Fibroblast of lung (primary cell): ENCODE data around the gene DCUN1D1. TPM values are rescaled to one million over a fixed set of nuclear protein-coding genes. Genes with fewer than 3 reads are reported as not detected.

Experiments used
- DNase-seq, 2 donors: peaks; one replicate each; pipeline versions ENCODE4 v3.0.0 to v3.0.0-alpha.2; 2010; ENCODE audit warnings: low read depth in 2 of 2
- H2AFZ ChIP-seq: 2 replicates; pipeline ENCODE4 v1.5.1; 2012; ENCODE audit warnings: low read length, control low read depth, inconsistent platforms
- H3K27ac ChIP-seq: 2 replicates; pipeline ENCODE4 v1.5.1; 2011; ENCODE audit warnings: low read length, control low read depth; ENCODE audit not compliant: insufficient read depth
- H3K27me3 ChIP-seq: 2 replicates; pipeline ENCODE4 v1.5.1; 2011; ENCODE audit warnings: mild to moderate bottlenecking, low read length; ENCODE audit not compliant: control insufficient read depth, insufficient read depth
- H3K36me3 ChIP-seq: 2 replicates; pipeline ENCODE4 v1.5.1; 2011; ENCODE audit warnings: low read length; ENCODE audit not compliant: control insufficient read depth, insufficient read depth
- H3K4me1 ChIP-seq: 2 replicates; pipeline ENCODE4 v1.5.1; 2011; ENCODE audit warnings: low read length; ENCODE audit not compliant: control insufficient read depth, insufficient read depth; ENCODE audit errors: extremely low read depth
- H3K4me2 ChIP-seq: 2 replicates; pipeline ENCODE4 v1.5.1; 2011; ENCODE audit warnings: low read length, control low read depth; ENCODE audit not compliant: insufficient read depth; ENCODE audit errors: extremely low read depth
- H3K4me3 ChIP-seq, 4 experiments: fragments of 200-600 bp in 1 of 4; sonication (generic) in 1 of 4; replicated peaks in 1 of 4; 2 replicates each; pipeline ENCODE4 v1.5.1; 2011 to 2016; ENCODE audit warnings: low read length in 4 of 4, low read depth in 3 of 4, mild to moderate bottlenecking in 3 of 4, control low read depth in 2 of 4, inconsistent platforms in 1 of 4, mixed read lengths in 1 of 4; ENCODE audit not compliant: insufficient read depth in 1 of 4; ENCODE audit errors: control extremely low read depth in 1 of 4
- H3K79me2 ChIP-seq: 2 replicates; pipeline ENCODE4 v1.5.1; 2012; ENCODE audit warnings: mild to moderate bottlenecking, low read length, inconsistent platforms; ENCODE audit not compliant: control insufficient read depth, insufficient read depth
- H3K9ac ChIP-seq: 2 replicates; pipeline ENCODE4 v1.5.1; 2011; ENCODE audit warnings: mild to moderate bottlenecking, low read length, control low read depth; ENCODE audit not compliant: insufficient read depth
- H3K9me3 ChIP-seq: 2 replicates; pipeline ENCODE4 v1.5.1; 2012; ENCODE audit warnings: low read depth, low read length; ENCODE audit not compliant: control insufficient read depth, insufficient read depth
- H4K20me1 ChIP-seq: 2 replicates; pipeline ENCODE4 v1.5.1; 2011; ENCODE audit warnings: low read length; ENCODE audit not compliant: control insufficient read depth, insufficient read depth; ENCODE audit errors: extremely low read depth
- CTCF ChIP-seq, 2 donors: IDR thresholded peaks in 1 of 2; conservative IDR thresholded peaks in 1 of 2; 1 replicate in 1 of 2; 2 replicates in 1 of 2; pipeline ENCODE4 v1.5.1; 2011 to 2012; ENCODE audit warnings: low read length in 2 of 2, control low read depth in 1 of 2, inconsistent platforms in 1 of 2, low read depth in 1 of 2, mild to moderate bottlenecking in 1 of 2
- EZH2 ChIP-seq: IDR thresholded peaks from 2 replicates; pipeline ENCODE4 v1.5.1; 2012; ENCODE audit warnings: low read length, control low read depth, mild to moderate bottlenecking; ENCODE audit errors: missing control alignments
- polyA plus RNA-seq, 2 donors: library from polyadenylated mRNA; depleted of rRNA in 1 of 2; stranded (reverse) in 1 of 2; unstranded in 1 of 2; fragments of >200 nt; gene quantifications; 2 replicates each; pipeline ENCODE4 v1.2.1, GENCODE V29; 2011 to 2012; ENCODE audit warnings: missing spikeins in 1 of 2
- total RNA-seq: library from RNA; depleted of rRNA; stranded (reverse); fragments of >200 nt; gene quantifications from 2 replicates; pipeline ENCODE4 v1.2.1, GENCODE V29; 2014

The DCUN1D1 gene
- total and polyA plus RNA-seq, 2 donors (not counting 1 experiment from before 2014, with no cell fraction given), result 26.6 to 31.0 TPM

GRCh38 chr3:182989566-182989965, 9.2 kb upstream of the DCUN1D1 start:
- no peak overlapping the region for H2AFZ ChIP-seq
- DNase-seq, result no peak

GRCh38 chr3:182986021-182986420, 5.7 kb upstream of the DCUN1D1 start:
- Histone ChIP-seq H3K27ac (no peak overlapping the region), H3K79me2 (no peaks in the 10 kb centered on the region), H3K9ac (no peak overlapping the region), H3K36me3 (no peaks in the 10 kb centered on the region), H3K4me1 (no peaks in the 10 kb centered on the region), H3K4me3 (no peak overlapping the region), H4K20me1 (no peaks in the 10 kb centered on the region), H2AFZ (no peak overlapping the region), H3K9me3 (no peaks in the 10 kb centered on the region), H3K4me2 (no peak overlapping the region), H3K27me3 (no peaks in the 10 kb centered on the region)
- TF ChIP-seq EZH2, result no peak
- no peak for TF ChIP-seq CTCF (conservative IDR thresholded peaks at IDR 0.05 in 1 of 2, IDR thresholded peaks at IDR 0.05 in 1 of 2; ENCODE audit: low read depth in 1 of 2, low read length in 2 of 2)
- no peak for DNase-seq

More at GRCh38 chr3:182989566-182989965, 9.2 kb upstream of the DCUN1D1 start:
- H3K79me2 ChIP-seq, result no peaks in the 10 kb centered on the region
- no peak overlapping the region for H3K9ac ChIP-seq
- H3K4me3 ChIP-seq, result no peak overlapping the region
- H3K4me1 ChIP-seq, result no peaks in the 10 kb centered on the region
- no peak overlapping the region for H3K4me2 ChIP-seq
- H3K9me3 ChIP-seq, result no peaks in the 10 kb centered on the region
- no peak for TF ChIP-seq EZH2
- TF ChIP-seq CTCF (conservative IDR thresholded peaks at IDR 0.05 in 1 of 2, IDR thresholded peaks at IDR 0.05 in 1 of 2; ENCODE audit: low read depth in 1 of 2, low read length in 2 of 2), result no peak
- H3K27ac ChIP-seq, result no peak overlapping the region
- H3K27me3 ChIP-seq, result no peaks in the 10 kb centered on the region
- no peaks in the 10 kb centered on the region for H3K36me3 ChIP-seq
- no peaks in the 10 kb centered on the region for H4K20me1 ChIP-seq

GRCh38 chr3:182983876-182984275, 3.5 kb upstream of the DCUN1D1 start:
- H3K4me1 ChIP-seq, result no peaks in the 10 kb centered on the region
- TF ChIP-seq CTCF (conservative IDR thresholded peaks at IDR 0.05 in 1 of 2, IDR thresholded peaks at IDR 0.05 in 1 of 2; ENCODE audit: low read depth in 1 of 2, low read length in 2 of 2), result no peak
- no peak for TF ChIP-seq EZH2
- no peaks in the 10 kb centered on the region for H4K20me1 ChIP-seq
- no peak overlapping the region for H3K9ac ChIP-seq
- no peak overlapping the region for H2AFZ ChIP-seq
- H3K9me3 ChIP-seq, result no peaks in the 10 kb centered on the region
- no peak overlapping the region for H3K27ac ChIP-seq
- no peak overlapping the region for H3K4me2 ChIP-seq
- DNase-seq, result peak in 1 of 2 donors; percentile 49
- no peaks in the 10 kb centered on the region for H3K36me3 ChIP-seq
- no peak overlapping the region for H3K4me3 ChIP-seq
- H3K79me2 ChIP-seq, result peaks cover 10% of the 10 kb centered on the region
- H3K27me3 ChIP-seq, result no peaks in the 10 kb centered on the region
